IMR-90 (cell line): ENCODE results near the gene C16orf86. TPM values are rescaled to one million over a fixed set of nuclear protein-coding genes. Genes with fewer than 3 reads are reported as not detected.

Experiments used
- ATAC-seq: fragments of 200-7000 bp; cut with Tn5 transposase; 2 replicates; pipeline ENCODE4 v1.9.1; 2020; ENCODE audit warnings: low read depth, mild to moderate bottlenecking, moderate library complexity
- BruUV-seq: library from RNA; stranded (reverse); fragments of 400-500 nt; replicated peaks from 2 replicates; lab custom pipeline; 2021; lab: Mats Ljungman, UMichigan
- CTCF ChIA-PET: fragments of 300-600 bp; formaldehyde crosslinking; extraction: SDS; loops from one replicate; lab custom pipeline; 2021; ENCODE audit warnings: antibody characterized with exemption; lab: Yijun Ruan, JAX
- POLR2A ChIA-PET: fragments of 300-600 bp; sonication (Branson Sonifier 250); formaldehyde crosslinking; loops from one replicate; lab custom pipeline; 2022; ENCODE audit warnings: antibody characterized with exemption; ENCODE audit not compliant: unreplicated experiment; lab: Charles Lee
- DNase-seq: peaks from one replicate; pipeline ENCODE4 v3.0.0; 2013
- H2AFZ ChIP-seq: replicated peaks from 2 replicates; pipeline ENCODE3; 2013; ENCODE audit warnings: low read length, mild to moderate bottlenecking; ENCODE audit not compliant: poor library complexity
- H2AK5ac ChIP-seq: 2 replicates; pipeline ENCODE4 v1.6.1; 2013; ENCODE audit warnings: low read depth, low read length, inconsistent platforms
- H2AK9ac ChIP-seq: replicated peaks from 2 replicates; pipeline ENCODE3; 2013; ENCODE audit warnings: mild to moderate bottlenecking, low read depth, low read length, moderate library complexity; ENCODE audit not compliant: poor library complexity
- H2BK120ac ChIP-seq: 2 replicates; pipeline ENCODE4 v1.6.1; 2013; ENCODE audit warnings: low read depth, low read length, inconsistent platforms
- H2BK15ac ChIP-seq: 3 replicates; pipeline ENCODE4 v1.6.1; 2013; ENCODE audit warnings: low read depth, low read length, inconsistent platforms
- H2BK20ac ChIP-seq: 2 replicates; pipeline ENCODE4 v1.6.1; 2013; ENCODE audit warnings: low read depth, mild to moderate bottlenecking, inconsistent platforms, low read length, moderate library complexity
- H2BK5ac ChIP-seq: 2 replicates; pipeline ENCODE4 v1.6.1; 2013; ENCODE audit warnings: mild to moderate bottlenecking, low read depth, low read length, inconsistent platforms; ENCODE audit not compliant: poor library complexity, severe bottlenecking
- H3K14ac ChIP-seq: replicated peaks from 2 replicates; pipeline ENCODE4 v1.6.1; 2013; ENCODE audit warnings: low read depth, low read length, inconsistent platforms
- H3K18ac ChIP-seq: 2 replicates; pipeline ENCODE4 v1.6.1; 2013; ENCODE audit warnings: low read depth, low read length, control low read depth
- H3K23ac ChIP-seq: 2 replicates; pipeline ENCODE4 v1.6.1; 2013; ENCODE audit warnings: low read depth, low read length, inconsistent platforms
- H3K27ac ChIP-seq: 2 replicates; pipeline ENCODE4 v1.5.1; 2013; ENCODE audit warnings: mild to moderate bottlenecking, control low read depth, low read length; ENCODE audit not compliant: insufficient read depth
- H3K27me3 ChIP-seq: 2 replicates; pipeline ENCODE4 v1.6.1; 2013; ENCODE audit warnings: low read length; ENCODE audit not compliant: control insufficient read depth, insufficient read depth
- H3K36me3 ChIP-seq: 2 replicates; pipeline ENCODE4 v1.6.1; 2013; ENCODE audit warnings: low read length, mixed read lengths; ENCODE audit not compliant: control insufficient read depth, insufficient read depth
- H3K4ac ChIP-seq: 2 replicates; pipeline ENCODE4 v1.6.1; 2013; ENCODE audit warnings: low read depth, low read length, inconsistent platforms
- H3K4me1 ChIP-seq: 2 replicates; pipeline ENCODE4 v1.6.1; 2013; ENCODE audit warnings: low read length, mixed read lengths; ENCODE audit not compliant: control insufficient read depth, insufficient read depth
- H3K4me2 ChIP-seq: 2 replicates; pipeline ENCODE4 v1.6.1; 2013; ENCODE audit warnings: low read depth, mild to moderate bottlenecking, control low read depth, low read length, moderate library complexity
- H3K4me3 ChIP-seq: 2 replicates; pipeline ENCODE4 v1.5.1; 2013; ENCODE audit warnings: low read depth, mild to moderate bottlenecking, control low read depth, low read length, moderate library complexity; ENCODE audit not compliant: insufficient read depth
- H3K56ac ChIP-seq: 2 replicates; pipeline ENCODE4 v1.6.1; 2013; ENCODE audit warnings: low read length, inconsistent platforms; ENCODE audit not compliant: insufficient read depth; ENCODE audit errors: extremely low read depth
- H3K79me1 ChIP-seq, 2 experiments: 2 replicates each; pipeline ENCODE4 v1.6.1; 2013; ENCODE audit warnings: low read length in 2 of 2, inconsistent platforms in 1 of 2, low read depth in 1 of 2
- H3K9ac ChIP-seq: 2 replicates; pipeline ENCODE4 v1.6.1; 2013; ENCODE audit warnings: low read depth, low read length, control low read depth
- H3K9me1 ChIP-seq: 2 replicates; pipeline ENCODE4 v1.6.1; 2013; ENCODE audit warnings: low read length, inconsistent platforms; ENCODE audit not compliant: insufficient read depth
- H3K9me3 ChIP-seq: 2 replicates; pipeline ENCODE4 v1.6.1; 2013; ENCODE audit warnings: low read length; ENCODE audit not compliant: control insufficient read depth, insufficient read depth
- H4K20me1 ChIP-seq: 2 replicates; pipeline ENCODE4 v1.6.1; 2013; ENCODE audit warnings: low read length, inconsistent platforms; ENCODE audit not compliant: insufficient read depth
- H4K5ac ChIP-seq: 2 replicates; pipeline ENCODE4 v1.6.1; 2013; ENCODE audit warnings: mild to moderate bottlenecking, low read depth, low read length, control low read depth
- H4K8ac ChIP-seq, 2 experiments: 2 replicates each; pipeline ENCODE4 v1.6.1; 2013; ENCODE audit warnings: low read depth in 2 of 2, low read length in 2 of 2, control low read depth in 1 of 2, inconsistent platforms in 1 of 2
- H4K91ac ChIP-seq: 2 replicates; pipeline ENCODE4 v1.6.1; 2013; ENCODE audit warnings: low read depth, low read length, inconsistent platforms; ENCODE audit not compliant: insufficient read depth
- BHLHE40 ChIP-seq: fragments of 150-350 bp; IDR thresholded peaks from 2 replicates; pipeline ENCODE4 v1.6.1; 2016; ENCODE audit warnings: mild to moderate bottlenecking, low read depth, low read length
- CEBPB ChIP-seq: IDR thresholded peaks from 2 replicates; pipeline ENCODE4 v1.6.1; 2012; ENCODE audit warnings: low read depth, low read length, improper control_type of control experiment
- CTCF ChIP-seq: conservative IDR thresholded peaks from 2 replicates; pipeline ENCODE4 v1.5.1; 2012; ENCODE audit warnings: mild to moderate bottlenecking, low read depth, low read length, improper control_type of control experiment
- ELK1 ChIP-seq: fragments of 150-350 bp; IDR thresholded peaks from 2 replicates; pipeline ENCODE4 v1.6.1; 2016; ENCODE audit warnings: low read depth, mild to moderate bottlenecking, low read length, moderate library complexity, borderline replicate concordance
- FOS ChIP-seq: fragments of 150-350 bp; IDR thresholded peaks from 2 replicates; pipeline ENCODE4 v1.6.1; 2016; ENCODE audit warnings: low read depth, low read length
- MAFK ChIP-seq: IDR thresholded peaks from 2 replicates; pipeline ENCODE4 v1.6.1; 2012; ENCODE audit warnings: low read depth, low read length, improper control_type of control experiment
- MAZ ChIP-seq: IDR thresholded peaks from 2 replicates; pipeline ENCODE4 v1.6.1; 2012; ENCODE audit warnings: low read depth, mild to moderate bottlenecking, low read length, improper control_type of control experiment, moderate library complexity, borderline replicate concordance
- MXI1 ChIP-seq: IDR thresholded peaks from 2 replicates; pipeline ENCODE4 v1.6.1; 2012; ENCODE audit warnings: low read depth, mild to moderate bottlenecking, low read length, moderate library complexity, borderline replicate concordance
- NFE2L2 ChIP-seq: fragments of 150-350 bp; IDR thresholded peaks from 2 replicates; pipeline ENCODE4 v1.6.1; 2016; ENCODE audit warnings: low read depth, mild to moderate bottlenecking, low read length
- POLR2A ChIP-seq: IDR thresholded peaks from 2 replicates; pipeline ENCODE4 v1.6.1; 2012; ENCODE audit warnings: mild to moderate bottlenecking, low read depth, low read length
- RAD21 ChIP-seq: IDR thresholded peaks from 2 replicates; pipeline ENCODE4 v1.6.1; 2012; ENCODE audit warnings: low read length, improper control_type of control experiment
- RCOR1 ChIP-seq: IDR thresholded peaks from 2 replicates; pipeline ENCODE4 v1.6.1; 2012; ENCODE audit warnings: mild to moderate bottlenecking, low read length, improper control_type of control experiment; ENCODE audit not compliant: insufficient replicate concordance
- RFX5 ChIP-seq: IDR thresholded peaks from 2 replicates; pipeline ENCODE4 v1.8.0; 2012; ENCODE audit warnings: low read depth, mild to moderate bottlenecking, low read length, moderate library complexity
- SMC3 ChIP-seq: fragments of 150-350 bp; IDR thresholded peaks from 2 replicates; pipeline ENCODE4 v1.6.1; 2016; ENCODE audit warnings: low read depth, mild to moderate bottlenecking, antibody characterized with exemption, low read length, moderate library complexity
- USF2 ChIP-seq: fragments of 150-350 bp; IDR thresholded peaks from 2 replicates; pipeline ENCODE4 v1.6.1; 2017; ENCODE audit warnings: mild to moderate bottlenecking, antibody characterized with exemption, low read length, low read depth
- WGBS, 2 experiments: methylation state at CpG; one replicate each; pipeline versions ENCODE4 v1.1.5 to v1.1.7; 2013; ENCODE audit warnings: missing lambda C conversion rate in 2 of 2; ENCODE audit not compliant: insufficient read length in 1 of 2; ENCODE audit errors: extremely low coverage in 2 of 2; 5-methylcytosine and 5-hydroxymethylcytosine counted together
- dilution Hi-C: fragments of 300-500 bp; cut with HindIII; formaldehyde crosslinking; loops from one replicate; pipeline ENCODE4 v1.14.3; 2018; ENCODE audit warnings: low sequenced_read_pairs; ENCODE audit not compliant: unreplicated experiment
- in situ Hi-C: fragments of 300-500 bp; cut with MboI; formaldehyde crosslinking; loops from 3 replicates; pipeline ENCODE4 v1.14.3; 2019; ENCODE audit warnings: low sequenced_read_pairs, inconsistent platforms, mixed read lengths
- intact Hi-C: fragments of 100-400 bp; cut with micrococcal nuclease; formaldehyde crosslinking; loops from 2 replicates; pipeline ENCODE4 v1.10.0; 2022
- polyA plus RNA-seq, 3 experiments: library from polyadenylated mRNA; depleted of rRNA; stranded (reverse); fragments of >200 nt; gene quantifications; 2 replicates each; pipeline ENCODE4 v1.2.3, GENCODE V29; 2012; ENCODE audit warnings: low replicate concordance in 1 of 3
- total RNA-seq: library from RNA; depleted of rRNA; stranded (reverse); fragments of >200 nt; gene quantifications from 2 replicates; pipeline ENCODE4 v1.2.3, GENCODE V29; 2012

C16orf86 gene
- total and polyA plus RNA-seq, 2 of the 4 experiments (the other 2 are of a cell fraction): 0.54 to 0.70 TPM

GRCh38 chr16:67669499-67670101 lies 3.0 kb downstream of the C16orf86 start:
- no peak overlapping the region for H2AFZ ChIP-seq
- H4K20me1 ChIP-seq: 0 out of 2 replicates have a peak, but pooled peaks cover 6% of the 10 kb centered on the region
- no peak overlapping the region for H3K23ac ChIP-seq
- dilution Hi-C loops (no loop called here), in situ Hi-C loops (loop anchor here (5.0 to 10.0 kb wide), 2 partner anchors 145 to 258 kb away; partner anchors contain the start of gene RIPOR1), intact Hi-C loops (loop anchor here (5.0 to 10.0 kb wide), 2 partner anchors 138 to 365 kb away; partner anchors contain the start of genes RANBP10 and TSNAXIP1)
- DNase-seq (no peak), ATAC-seq (no peak)
- no peaks in the 10 kb centered on the region for H3K27me3 ChIP-seq
- H3K9ac ChIP-seq: no peak overlapping the region
- H3K14ac ChIP-seq: no peak overlapping the region
- no peak overlapping the region for H2AK5ac ChIP-seq
- no peak overlapping the region for H3K4me3 ChIP-seq
- no peak overlapping the region for H3K18ac ChIP-seq
- H2BK5ac ChIP-seq: no peak overlapping the region
- H4K8ac ChIP-seq: no peak overlapping the region
- no peaks in the 10 kb centered on the region for H3K9me1 ChIP-seq
- no peak overlapping the region for H2BK20ac ChIP-seq
- no peak overlapping the region for H2AK9ac ChIP-seq
- no peak overlapping the region for H3K27ac ChIP-seq
- H3K79me1 ChIP-seq: peaks cover 4 to 17% of the 10 kb centered on the region in 2 experiments; a peak in 3 of 4 replicates
- H4K5ac ChIP-seq: no peak overlapping the region
- no peak overlapping the region for H3K56ac ChIP-seq
- H3K4me2 ChIP-seq: no peak overlapping the region
- no TSS peak for BruUV-seq
- peaks cover 12% of the 10 kb centered on the region for H3K4me1 ChIP-seq
- no peak overlapping the region for H4K91ac ChIP-seq
- no peak overlapping the region for H3K4ac ChIP-seq
- 95% methylated on average over 4 of the region's 10 CpGs; no CpG with 5 or more reads in 1 of the 2 experiments for WGBS, 2 experiments
- no peak overlapping the region for H2BK15ac ChIP-seq
- no peaks in the 10 kb centered on the region for H3K36me3 ChIP-seq
- POLR2A ChIA-PET: no interaction called here
- no peak overlapping the region for H2BK120ac ChIP-seq
- no peaks in the 10 kb centered on the region for H3K9me3 ChIP-seq
- CTCF ChIA-PET: interaction anchor here (0.6 to 1.5 kb wide), 4 partner anchors 123 to 252 kb away, joined by 3 to 4 read pairs (median 4); partner anchors contain the start of gene EDC4
- TF ChIP-seq CEBPB (no peak), MAZ (no peak), BHLHE40 (no peak), MAFK (no peak), RAD21 (no peak), SMC3 (no peak), USF2 (no peak), NFE2L2 (no peak), ELK1 (no peak), RCOR1 (no peak), FOS (no peak), RFX5 (no peak), CTCF (no peak), MXI1 (no peak), POLR2A (no peak)
